Daoy (cell line): ENCODE data around the gene ZDHHC18. TPM values are rescaled to one million over a fixed set of nuclear protein-coding genes. Genes with fewer than 3 reads are reported as not detected.

Experiments
- DNase-seq: peaks from one replicate; pipeline ENCODE4 v3.0.0-alpha.2; 2015; ENCODE audit warnings: low read depth
- total RNA-seq: library from RNA; depleted of rRNA; stranded (reverse); fragments of >200 nt; shearing (Covaris generic); gene quantifications from 2 replicates; pipeline ENCODE4 v1.2.3, GENCODE V29; 2014; rRNA removed

Gene ZDHHC18
- total RNA-seq, result 10.7 and 13.9 TPM in 2 replicates

- DNase-seq, result peak; percentile 81
These were observed at the start of gene ZDHHC18 for GRCh38 chr1:26826261-26827105. ZDHHC18 (plus strand) TSS chr1:26826688; CDS start chr1:26826805, 117 bp downstream.

- no peak for DNase-seq
These were observed 47.3 kb upstream of the ZDHHC18 start for GRCh38 chr1:26779098-26779668.

- DNase-seq, result no peak
These were observed 46.0 kb upstream of the ZDHHC18 start for GRCh38 chr1:26780344-26780957.

- DNase-seq, result no peak
These were observed 45.2 kb upstream of the ZDHHC18 start for GRCh38 chr1:26781206-26781825.

GRCh38 chr1:26782521-26783212, 43.8 kb upstream of the ZDHHC18 start:
- no peak for DNase-seq

GRCh38 chr1:26783646-26784022, 42.9 kb upstream of the ZDHHC18 start:
- DNase-seq, result no peak

GRCh38 chr1:26784023-26784871, 42.2 kb upstream of the ZDHHC18 start:
- DNase-seq, result peak; percentile 52

- DNase-seq, result no peak
These were observed 41.6 kb upstream of the ZDHHC18 start for GRCh38 chr1:26784886-26785285.

- DNase-seq, result no peak
These were observed 40.7 kb upstream of the ZDHHC18 start for GRCh38 chr1:26785611-26786436.

- peak; percentile 85 for DNase-seq
These were observed 39.8 kb upstream of the ZDHHC18 start for GRCh38 chr1:26786437-26787380.

- DNase-seq, result peak; percentile 74
These were observed 39.1 kb upstream of the ZDHHC18 start for GRCh38 chr1:26787381-26787705.

- DNase-seq, result peak; percentile 95
These were observed 38.6 kb upstream of the ZDHHC18 start, which contains the start of gene PIGV for GRCh38 chr1:26787706-26788514. PIGV (plus strand) TSS chr1:26787950; CDS start chr1:26790816, 2,866 bp downstream.

GRCh38 chr1:26788515-26788785, 38.0 kb upstream of the ZDHHC18 start:
- no peak for DNase-seq

GRCh38 chr1:26788836-26789611, 37.5 kb upstream of the ZDHHC18 start:
- DNase-seq, result peak; percentile 91

- DNase-seq, result no peak
These were observed 36.9 kb upstream of the ZDHHC18 start for GRCh38 chr1:26789612-26789865.

- peak; percentile 25 for DNase-seq
These were observed 36.6 kb upstream of the ZDHHC18 start for GRCh38 chr1:26789931-26790330.

- peak; percentile 33 for DNase-seq
These were observed 35.9 kb upstream of the ZDHHC18 start for GRCh38 chr1:26790551-26790953.

- DNase-seq, result no peak
These were observed 35.3 kb upstream of the ZDHHC18 start for GRCh38 chr1:26791148-26791547.
